RCC 7860 (cell line): ENCODE data around the gene MAP3K10.

Experiments used
- DNase-seq: peaks from one replicate; pipeline ENCODE4 v3.0.0-alpha.2; 2015; ENCODE audit warnings: low spot score
- FAIRE-seq: peaks from 2 replicates; lab custom pipeline; 2012; peaks lifted over from hg19 to GRCh38; lab: Jason Lieb, UNC

The MAP3K10 gene

GRCh38 chr19:40245506-40246128 is 54.4 kb downstream of the MAP3K10 start:
- FAIRE-seq = no peak
- DNase-seq = no peak

DNA sequence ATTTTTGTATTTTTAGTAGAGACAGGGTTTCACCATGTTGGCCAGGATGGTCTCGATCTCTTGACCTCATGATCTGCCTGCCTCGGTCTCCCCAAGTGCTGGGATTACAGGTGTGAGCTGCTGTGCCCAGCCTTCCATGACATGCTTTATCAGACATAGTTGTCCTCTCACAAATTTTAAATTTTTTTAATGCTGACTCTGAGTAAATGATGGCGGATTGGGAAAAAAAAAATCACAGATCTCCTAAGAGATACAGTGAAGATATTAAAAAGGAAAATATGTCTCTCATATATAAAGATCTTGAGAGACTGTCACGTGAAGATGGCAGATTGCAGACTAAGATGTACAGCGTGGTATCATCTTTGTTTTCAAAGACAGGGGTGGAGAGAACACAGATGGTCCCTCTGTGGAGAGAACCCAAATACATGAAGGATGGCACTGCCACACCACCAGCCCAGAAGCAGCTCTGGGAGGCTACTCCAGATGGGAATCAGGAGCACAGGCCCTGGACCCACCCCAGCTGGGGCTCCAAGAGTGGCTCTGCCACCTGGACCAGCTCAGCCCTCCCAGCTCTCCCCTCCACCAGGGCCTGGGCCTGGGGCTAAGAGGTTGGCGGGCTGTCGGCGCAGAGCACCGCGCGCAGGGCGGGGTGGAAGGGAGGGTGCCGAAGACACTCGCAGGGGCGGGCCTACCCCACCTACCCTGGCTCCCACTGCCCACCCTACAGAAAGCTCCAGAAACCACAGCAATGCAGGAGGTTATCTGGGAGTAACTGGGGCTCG is 55.3 kb downstream of the MAP3K10 start:
- no peak for DNase-seq
- no peak for FAIRE-seq

GRCh38 chr19:40247178-40247577 is 56.0 kb downstream of the MAP3K10 start:
- FAIRE-seq = no peak
- DNase-seq = no peak

- no peak for FAIRE-seq
- DNase-seq = no peak
Observed at GRCh38 chr19:40247735-40248262, 56.6 kb downstream of the MAP3K10 start.

DNA sequence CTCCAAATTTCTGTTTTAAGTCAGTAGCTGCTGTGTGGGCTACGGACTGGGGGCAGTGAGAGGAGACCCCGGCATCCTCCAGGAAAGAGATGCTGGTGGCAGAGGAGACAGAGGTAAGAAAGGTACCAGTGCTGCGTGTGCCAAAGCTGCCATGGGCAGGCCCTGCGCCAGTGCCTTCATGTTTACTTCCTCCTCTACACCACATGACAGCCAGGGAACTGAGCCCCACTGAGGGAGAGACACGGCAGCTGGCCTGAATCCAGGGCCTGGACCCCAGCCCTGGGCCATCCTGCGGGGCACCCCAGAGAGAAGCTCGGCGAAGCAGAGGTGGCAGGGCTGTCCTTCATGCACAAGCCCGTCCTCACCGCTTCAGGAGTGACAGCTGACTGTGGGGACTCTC is 58.0 kb downstream of the MAP3K10 start:
- FAIRE-seq (no peak), DNase-seq (no peak)

DNA sequence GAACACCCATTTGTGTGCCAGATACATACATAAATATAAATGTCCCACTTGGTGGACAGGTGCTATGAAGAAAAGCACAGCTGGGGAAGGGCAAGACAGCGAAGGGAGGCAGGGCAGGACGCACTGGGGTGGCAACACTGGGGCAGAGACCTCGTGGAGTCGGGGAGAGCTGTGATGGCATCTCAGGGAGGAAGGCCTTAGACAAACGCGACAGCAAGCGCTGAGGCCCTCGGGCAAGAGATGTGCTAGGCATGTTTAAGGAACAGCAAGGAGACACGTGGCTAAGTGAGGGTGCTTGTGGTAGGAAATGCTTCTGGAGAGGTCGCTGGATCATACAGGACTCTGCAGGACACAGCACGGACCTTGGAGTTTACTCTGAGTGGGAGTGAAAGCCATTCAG is 58.6 kb downstream of the MAP3K10 start:
- FAIRE-seq = no peak
- no peak for DNase-seq

- FAIRE-seq = no peak
Observed at GRCh38 chr19:40251244-40251643, 60.0 kb downstream of the MAP3K10 start.

GRCh38 chr19:40251991-40252390 is 60.8 kb downstream of the MAP3K10 start:
- no peak for DNase-seq
- FAIRE-seq = no peak

More at GRCh38 chr19:40251244-40251643, 60.0 kb downstream of the MAP3K10 start:
- DNase-seq = no peak

DNA sequence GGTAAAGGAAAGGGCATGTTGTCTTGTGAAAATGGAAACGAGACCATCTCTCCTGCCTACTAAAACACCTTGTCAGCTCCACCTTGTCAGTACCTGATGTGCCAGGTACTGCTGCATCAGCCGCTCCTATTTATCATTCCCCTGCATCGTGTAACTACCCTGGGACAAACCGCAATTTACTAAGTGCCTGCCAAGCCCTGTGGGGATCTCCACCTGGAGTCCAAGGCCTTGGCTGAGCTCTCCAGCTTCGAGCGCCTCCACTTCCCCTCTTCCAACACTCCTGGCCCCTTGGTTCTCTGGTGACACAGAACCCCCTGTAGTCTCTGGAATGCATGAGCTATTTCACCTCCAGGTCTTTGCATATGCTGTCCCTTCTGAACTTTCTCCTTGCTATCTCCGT is 61.2 kb downstream of the MAP3K10 start:
- no peak for FAIRE-seq
- DNase-seq = no peak

DNA sequence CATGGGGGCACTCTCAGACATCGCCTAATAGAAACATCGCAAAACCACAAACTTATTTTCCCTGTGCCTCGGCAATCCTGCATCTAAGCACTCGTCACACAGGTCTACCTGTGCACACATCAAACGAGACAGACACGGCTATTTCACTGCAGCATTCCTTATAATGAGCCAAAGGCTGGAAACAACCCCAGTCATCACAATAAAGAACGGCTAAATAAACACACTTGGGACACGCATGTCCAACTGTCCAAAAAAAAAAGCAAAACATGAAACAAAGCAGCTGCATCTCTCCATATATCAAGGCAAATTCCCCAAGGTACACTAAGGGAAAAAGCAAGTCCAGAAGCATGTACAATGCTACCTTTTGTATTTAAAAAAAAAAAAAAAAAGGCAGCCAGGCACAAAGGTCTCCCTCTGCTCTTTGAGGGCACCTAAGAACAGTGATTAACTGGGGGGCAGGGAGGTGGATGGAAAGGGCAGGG is 62.4 kb downstream of the MAP3K10 start:
- no peak for DNase-seq
- no peak for FAIRE-seq

DNA sequence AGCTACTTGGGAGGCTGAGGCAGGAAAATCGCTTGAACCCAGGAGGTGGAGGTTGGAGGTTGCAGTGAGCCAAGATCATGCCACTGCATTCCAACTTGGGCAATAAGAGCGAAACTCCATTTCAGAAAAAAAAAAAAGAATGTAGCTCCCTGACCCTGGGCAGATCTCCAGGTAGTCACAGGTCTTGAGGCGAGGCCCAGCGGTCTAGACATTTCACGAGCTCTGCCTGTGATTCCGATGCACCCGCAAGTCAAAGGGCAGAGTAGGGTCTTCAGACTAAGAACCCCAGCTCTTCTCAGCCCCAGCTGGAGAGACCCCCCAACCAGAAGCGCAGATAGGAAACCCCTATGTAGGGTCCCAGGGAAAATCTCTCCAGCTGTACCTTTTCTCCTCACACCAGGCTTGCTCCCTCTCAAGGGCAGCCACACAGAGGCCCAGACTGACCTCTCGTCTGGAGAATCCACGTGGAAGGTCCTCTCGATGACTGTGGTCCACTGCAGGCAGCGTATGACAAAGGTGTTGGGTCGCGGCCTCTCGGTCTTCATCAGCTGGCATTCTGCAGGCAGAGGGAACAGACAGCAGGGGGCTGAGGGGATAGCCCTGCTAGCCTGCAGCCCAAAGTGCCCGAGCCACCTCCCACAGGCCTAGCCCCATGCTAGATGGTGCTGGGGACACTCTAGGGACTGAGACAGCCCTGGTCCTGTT is 63.6 kb downstream of the MAP3K10 start:
- DNase-seq (no peak), FAIRE-seq (no peak)

DNA sequence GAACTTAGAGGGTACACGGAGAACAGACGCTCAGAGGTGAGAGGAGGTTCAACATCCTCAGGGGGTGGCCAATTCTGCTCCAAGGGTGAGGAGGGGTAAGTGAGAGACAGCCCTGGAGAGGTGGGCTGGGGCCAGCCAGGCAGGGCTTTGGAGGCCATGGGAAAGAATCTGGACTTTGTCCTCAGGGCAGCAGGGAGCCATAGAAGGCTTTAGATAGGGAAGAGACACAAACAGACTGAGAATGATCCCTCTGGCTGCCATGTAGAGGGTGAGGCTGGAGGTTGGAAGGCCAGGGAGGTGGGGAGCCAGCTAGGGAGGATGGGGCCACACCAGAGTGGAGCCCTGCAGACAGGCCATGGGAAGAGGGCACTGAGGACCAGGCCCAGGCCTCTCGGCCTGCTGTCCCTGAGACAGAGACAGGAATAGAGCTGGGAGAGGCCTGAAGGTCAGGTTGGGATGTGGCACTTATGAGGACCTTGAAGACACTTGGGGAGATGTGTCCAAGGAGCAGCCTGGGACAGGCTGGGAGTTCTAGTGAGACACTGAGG is 64.5 kb downstream of the MAP3K10 start:
- DNase-seq (no peak), FAIRE-seq (no peak)

DNA sequence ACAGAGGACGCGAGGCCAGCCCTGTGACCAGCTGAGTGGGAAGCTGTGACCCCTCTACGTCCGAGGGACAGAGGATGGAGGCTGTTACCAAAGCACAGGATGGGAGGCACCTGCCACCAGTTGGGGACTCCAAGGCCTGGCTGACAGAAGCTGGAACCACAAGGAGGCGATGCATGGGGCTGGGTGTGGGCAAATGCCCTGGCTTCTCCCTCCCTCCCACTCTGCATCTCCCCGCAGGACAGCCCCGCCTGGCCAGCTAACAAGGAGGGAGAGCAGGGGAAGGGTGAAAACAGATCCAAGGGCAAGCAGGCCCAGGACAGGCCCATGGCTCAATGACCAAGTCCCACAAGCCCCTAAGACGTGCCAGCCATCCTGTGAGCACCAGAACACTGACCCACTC is 65.3 kb downstream of the MAP3K10 start:
- FAIRE-seq (no peak), DNase-seq (no peak)

GRCh38 chr19:40257096-40257517 is 65.9 kb downstream of the MAP3K10 start:
- DNase-seq (no peak), FAIRE-seq (no peak)

- FAIRE-seq (no peak), DNase-seq (no peak)
Observed at GRCh38 chr19:40261631-40262030, 70.4 kb downstream of the MAP3K10 start.

DNA sequence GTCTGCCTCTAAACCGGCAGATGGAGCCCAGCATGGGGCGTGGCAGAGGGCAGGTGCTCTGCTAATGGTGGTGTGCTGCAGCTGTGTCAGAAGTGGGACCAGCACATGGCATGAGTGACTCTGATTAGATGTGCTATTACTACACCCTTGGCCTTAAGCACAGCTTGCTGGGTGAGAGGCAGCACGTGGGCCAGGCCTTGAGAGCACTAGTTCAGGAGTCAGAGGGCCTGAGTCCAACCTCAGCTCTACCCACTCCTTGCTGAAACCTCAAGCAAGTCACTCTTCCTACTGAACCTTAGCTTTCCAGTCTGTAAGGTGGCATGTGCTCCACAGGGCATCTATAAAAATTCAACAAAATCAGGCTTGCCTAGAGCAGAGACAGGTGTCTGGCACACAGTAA is 71.2 kb downstream of the MAP3K10 start:
- no peak for DNase-seq
- FAIRE-seq = no peak

DNA sequence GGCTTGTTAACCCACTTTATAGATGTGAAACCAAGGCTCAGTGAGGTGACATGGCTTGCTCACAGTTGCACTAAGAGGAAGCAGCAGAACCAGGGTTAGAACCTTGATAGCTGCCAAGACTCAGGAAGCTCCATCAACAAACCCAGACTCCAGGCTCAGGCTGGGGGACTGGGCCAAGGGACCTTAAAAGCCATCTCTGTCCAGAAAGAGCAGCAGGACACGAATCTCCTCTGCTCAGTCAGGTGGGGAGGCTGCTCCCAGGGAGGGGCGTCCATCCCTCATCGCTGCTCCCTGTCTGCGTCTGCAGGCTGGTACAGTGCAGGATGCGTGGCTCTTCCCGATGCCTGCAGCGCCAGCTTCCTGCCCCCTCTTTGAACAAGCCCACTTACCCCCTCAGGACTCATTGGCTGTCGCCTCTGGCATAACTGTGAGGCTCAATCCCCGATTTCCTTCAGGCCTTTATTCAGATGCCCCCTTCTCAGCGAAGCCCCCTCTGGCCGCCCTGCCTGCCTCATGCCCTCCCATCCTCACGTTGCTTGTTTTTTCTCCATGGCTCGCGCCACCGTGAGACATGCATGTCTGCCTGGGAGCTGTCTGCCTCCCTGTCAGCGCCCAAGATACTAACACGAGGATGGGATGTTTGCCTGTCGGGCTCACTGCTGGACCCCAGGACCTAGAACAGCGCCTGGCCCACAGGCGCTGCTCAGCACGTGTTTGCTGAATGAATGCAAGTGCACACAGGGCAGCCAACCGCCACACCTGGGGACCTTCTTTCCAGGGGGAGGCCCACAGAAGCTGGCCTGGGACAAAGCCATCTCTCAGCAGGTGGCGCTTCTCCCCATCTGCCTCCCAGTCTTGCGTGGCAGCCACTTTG is 72.5 kb downstream of the MAP3K10 start:
- no peak for FAIRE-seq
- DNase-seq = no peak

DNA sequence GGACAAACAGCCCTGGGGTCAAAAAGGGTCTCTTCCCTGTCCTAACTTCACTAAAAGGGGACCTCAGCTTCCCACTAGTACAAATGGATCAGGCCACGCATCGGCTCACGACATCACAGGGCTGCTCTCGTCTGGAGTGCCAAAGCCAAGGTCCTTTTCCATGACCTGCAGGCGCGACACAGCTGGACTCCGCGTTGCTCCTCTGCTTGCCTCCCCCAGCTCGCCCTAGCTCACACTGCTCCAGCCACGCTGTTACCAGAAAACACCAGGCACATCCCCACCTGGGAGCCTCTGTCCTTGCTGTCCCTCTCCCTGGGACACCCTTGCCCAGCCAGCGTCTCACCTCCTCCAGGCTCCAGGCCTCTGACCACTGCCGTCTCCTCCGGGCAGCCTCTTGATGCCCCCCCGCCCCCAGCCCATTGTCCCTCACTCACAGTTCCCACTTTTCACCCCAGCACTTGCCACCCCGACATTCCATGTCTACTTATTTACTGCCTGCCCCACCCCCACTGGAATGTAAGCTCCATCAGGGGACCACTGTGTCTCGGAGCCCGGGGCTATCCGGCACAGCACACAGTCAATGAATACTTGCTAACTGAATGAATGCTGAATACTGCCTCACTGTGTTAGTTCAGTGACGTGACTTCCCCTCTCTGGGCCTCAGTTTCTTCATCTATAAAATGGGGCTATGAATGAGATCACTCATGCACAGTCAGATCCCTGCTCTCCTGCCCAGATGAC is 73.3 kb downstream of the MAP3K10 start:
- FAIRE-seq = no peak

More for the DNA sequence above, 73.3 kb downstream of the MAP3K10 start:
- no peak for DNase-seq
